A172 (cell line): Measurements from ENCODE around the gene DDX49. TPM values are rescaled to one million over a fixed set of nuclear protein-coding genes. Genes with fewer than 3 reads are reported as not detected.

ENCODE experiments used
- DNase-seq: peaks from one replicate; pipeline ENCODE4 v3.0.0-alpha.2; 2015; ENCODE audit warnings: low spot score
- total RNA-seq: library from RNA; depleted of rRNA; stranded (reverse); fragments of >200 nt; shearing (Covaris generic); gene quantifications from 2 replicates; pipeline ENCODE4 v1.2.3, GENCODE V29; 2014; rRNA removed

DDX49 gene, protein sequence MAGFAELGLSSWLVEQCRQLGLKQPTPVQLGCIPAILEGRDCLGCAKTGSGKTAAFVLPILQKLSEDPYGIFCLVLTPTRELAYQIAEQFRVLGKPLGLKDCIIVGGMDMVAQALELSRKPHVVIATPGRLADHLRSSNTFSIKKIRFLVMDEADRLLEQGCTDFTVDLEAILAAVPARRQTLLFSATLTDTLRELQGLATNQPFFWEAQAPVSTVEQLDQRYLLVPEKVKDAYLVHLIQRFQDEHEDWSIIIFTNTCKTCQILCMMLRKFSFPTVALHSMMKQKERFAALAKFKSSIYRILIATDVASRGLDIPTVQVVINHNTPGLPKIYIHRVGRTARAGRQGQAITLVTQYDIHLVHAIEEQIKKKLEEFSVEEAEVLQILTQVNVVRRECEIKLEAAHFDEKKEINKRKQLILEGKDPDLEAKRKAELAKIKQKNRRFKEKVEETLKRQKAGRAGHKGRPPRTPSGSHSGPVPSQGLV
- 65.7 and 73.6 TPM in 2 replicates for total RNA-seq

DNA sequence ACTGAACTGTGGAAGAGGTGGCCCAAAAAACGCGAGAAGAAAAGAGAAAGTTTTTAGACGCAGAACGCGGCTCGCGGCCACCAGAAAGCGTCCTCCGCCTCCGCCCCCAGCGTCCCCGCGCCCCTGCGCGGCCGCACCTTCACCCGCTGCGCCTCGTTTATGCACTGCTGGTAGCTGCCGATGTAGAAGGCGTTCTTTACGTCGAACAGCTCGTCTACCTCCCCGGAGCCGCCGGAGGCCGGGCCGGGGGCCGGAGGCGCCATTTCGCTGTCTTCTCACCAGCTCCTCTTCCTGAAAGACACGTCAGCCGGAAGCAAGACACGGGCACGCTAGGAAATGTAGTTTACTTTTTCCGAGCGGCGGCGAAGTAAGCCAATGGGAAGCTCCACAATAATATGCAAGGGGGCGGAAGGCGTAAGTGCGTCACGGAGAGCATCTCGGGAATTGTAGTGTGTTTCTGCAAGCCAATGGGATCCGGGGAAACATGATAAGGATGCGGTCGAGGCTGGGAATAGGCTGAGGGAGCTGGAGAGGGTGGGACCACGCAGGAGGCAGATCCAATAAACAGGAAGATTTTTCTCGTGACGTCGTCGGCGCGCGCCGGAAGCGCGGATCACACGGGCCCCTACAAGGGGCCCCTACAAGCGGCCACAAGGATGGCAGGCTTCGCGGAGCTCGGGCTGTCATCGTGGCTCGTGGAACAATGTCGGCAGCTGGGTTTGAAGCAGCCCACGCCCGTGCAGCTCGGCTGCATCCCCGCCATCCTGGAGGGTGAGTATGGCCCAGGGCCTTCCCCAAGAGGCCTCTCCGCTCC is at the start of gene DDX49, which contains the start of gene COPE:
DDX49 (plus strand) TSS at position 630 of the 814 bp plus-strand sequence; CDS start at position 657, 27 bp downstream.
COPE (minus strand) TSS at position 302 of the 814 bp plus-strand sequence; CDS start at position 263, 39 bp downstream.
- peak; percentile 100 for DNase-seq

DNA sequence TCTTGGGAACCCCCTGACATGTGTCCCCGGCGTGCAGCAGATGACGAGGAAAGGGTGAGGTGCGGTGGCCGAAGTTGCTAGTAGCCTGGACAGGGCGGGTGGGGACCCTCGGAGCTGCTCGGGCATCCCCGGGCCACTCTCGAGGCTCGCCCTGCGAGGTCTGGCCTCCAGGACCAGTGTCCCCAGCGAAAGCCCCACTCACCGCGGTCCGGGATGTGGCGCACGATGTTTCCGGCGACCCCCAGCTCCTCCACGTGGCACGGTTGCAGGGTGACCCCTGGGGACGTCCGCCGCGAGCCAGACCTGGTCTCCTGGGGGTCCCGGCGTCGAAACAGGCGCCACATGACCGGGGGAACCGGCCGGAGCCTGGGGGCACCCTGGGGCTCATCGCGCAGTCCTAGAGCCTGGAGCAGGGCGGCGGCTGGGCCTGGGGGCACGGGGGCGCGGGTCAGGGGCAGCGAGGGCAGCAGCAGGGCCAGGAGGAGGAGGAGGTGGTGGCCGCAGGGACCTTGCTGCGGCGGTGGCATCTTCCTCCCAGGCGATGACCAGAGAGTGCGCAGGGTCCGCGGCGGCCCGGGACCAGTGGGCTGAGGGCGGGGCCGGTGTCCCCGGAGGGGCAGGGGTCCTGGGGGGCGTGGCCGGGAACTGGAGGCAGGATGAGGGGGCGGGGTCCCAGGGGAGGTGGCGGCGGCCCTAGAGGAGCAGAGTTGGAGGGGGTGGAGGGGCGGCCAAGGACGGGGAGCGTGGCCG is 49.6 kb upstream of the DDX49 start:
- no peak for DNase-seq

DNA sequence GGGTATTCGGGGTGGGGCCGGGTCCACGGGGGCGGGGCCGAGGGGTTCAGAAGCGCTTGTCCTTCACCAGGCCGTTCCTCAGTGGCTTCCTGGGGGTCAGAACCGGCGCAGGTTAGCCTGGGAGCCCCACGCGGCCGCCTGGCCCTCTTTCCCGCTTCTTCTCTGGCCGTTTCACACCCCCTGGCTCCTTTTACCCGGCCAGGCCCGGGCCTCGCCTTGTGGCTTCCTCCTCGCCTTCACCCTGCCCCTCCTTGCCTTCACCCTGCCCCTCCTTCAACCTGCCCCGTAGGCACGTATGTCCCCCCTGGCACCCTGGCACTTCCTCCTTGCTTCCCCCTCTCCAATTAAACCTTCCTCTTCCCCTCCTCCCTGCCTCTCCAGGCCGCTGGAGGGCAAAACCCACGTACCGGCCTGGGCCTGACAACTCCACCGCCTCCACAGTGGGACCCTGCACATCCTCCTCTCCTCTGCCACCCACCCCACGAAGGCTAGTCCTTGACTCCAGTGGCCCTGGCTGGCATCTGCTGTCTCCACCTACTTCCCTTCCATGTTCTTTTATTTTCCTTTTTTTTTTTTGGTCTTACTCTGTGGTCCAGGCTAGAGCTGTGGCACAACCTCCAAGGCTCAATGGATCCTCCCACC is 48.9 kb upstream of the DDX49 start:
- DNase-seq, result no peak

DNA sequence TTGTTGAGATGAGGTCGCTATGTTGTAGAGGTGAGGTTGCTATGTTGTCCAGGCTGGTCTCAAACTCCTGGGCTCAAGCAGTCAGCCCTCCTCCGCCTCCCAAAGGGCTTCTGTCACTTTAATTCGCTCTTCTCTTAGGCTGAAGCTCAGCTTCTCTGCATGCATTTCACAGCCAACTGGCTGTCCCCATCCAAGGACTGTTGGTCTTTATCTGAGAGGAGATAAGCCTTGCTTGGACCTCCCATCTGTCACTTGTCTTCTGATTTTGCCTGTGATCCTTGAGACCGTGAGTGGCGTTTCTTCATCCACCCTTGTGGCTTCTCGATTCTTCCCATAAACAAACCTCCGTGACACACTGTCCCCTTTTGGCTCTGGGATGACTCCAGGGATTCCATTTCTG is 48.0 kb upstream of the DDX49 start:
- DNase-seq, result no peak

DNA sequence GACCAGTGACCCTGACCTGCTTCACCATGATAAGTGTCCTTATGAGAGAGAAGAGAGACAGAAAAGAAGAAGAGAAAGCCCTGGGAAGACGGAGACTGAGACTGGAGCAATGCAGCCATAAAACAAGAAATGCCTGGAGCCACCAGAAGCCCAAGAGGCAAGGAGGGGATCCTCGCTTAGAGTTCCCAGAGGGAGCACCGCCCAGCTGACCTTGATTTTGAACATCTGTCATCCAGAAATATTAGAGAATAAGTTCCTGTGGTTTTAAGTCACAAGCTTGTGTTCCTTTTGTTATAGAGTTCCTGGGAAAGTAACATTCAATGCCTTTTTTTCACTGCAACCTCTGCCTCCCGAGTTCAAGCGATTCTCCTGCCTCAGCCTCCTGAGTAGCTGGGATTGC is 43.8 kb upstream of the DDX49 start:
- DNase-seq, result no peak

DNA sequence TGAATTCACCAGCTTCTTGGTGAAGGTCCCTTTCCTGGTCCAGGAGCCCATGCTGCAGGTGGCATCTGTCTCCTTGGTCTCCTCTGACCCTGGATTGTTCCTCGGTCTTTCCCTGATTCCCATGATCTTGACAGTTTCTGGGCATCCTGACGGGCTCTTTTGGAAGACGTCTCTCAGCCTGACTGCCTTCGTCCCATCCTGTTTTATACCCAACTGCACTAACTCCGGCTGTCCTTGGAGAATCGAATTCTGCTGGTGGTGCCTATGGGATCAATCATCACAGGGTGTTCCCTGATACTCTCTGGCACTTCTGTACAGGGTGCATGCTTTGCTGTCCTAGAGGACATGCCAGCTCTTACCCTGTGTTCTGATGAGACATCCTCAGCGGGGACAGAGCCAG is 42.6 kb upstream of the DDX49 start:
- DNase-seq, result no peak

DNA sequence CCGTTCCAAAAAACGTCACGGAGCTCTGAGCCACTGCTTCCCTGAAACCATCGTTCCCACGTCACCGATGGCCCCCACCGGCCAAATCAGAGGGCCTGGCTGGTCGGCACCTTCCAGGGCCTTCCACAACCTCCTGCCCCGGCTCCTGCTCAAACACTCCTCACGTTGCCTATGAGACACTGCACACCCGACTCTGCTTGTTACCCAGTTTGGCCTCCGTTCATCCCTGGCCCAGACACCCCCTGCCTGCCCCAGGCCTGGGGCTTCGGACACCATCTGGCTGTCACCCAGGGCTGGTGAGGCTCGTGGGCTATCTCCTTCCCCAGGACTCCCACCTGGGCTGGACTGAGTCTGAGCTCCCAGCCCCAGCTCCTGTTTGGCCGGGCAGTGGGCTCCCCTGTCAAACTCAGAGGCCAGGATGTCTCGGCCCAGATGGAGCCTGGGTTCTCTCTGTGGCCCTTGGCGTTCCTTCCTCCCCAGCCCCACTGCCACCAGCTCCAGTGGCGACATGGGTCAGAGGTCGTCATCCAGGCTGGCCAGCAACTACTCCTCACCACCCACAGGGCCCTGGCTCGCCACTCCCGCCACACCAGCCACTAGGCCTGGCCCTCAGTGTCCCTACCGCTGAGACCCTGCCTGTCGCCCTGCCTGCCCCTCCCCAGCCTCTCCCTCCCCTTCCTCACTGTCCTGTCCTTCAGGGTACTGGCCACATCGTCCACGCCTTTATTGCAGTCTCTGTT is 41.3 kb upstream of the DDX49 start:
- no peak for DNase-seq

DNA sequence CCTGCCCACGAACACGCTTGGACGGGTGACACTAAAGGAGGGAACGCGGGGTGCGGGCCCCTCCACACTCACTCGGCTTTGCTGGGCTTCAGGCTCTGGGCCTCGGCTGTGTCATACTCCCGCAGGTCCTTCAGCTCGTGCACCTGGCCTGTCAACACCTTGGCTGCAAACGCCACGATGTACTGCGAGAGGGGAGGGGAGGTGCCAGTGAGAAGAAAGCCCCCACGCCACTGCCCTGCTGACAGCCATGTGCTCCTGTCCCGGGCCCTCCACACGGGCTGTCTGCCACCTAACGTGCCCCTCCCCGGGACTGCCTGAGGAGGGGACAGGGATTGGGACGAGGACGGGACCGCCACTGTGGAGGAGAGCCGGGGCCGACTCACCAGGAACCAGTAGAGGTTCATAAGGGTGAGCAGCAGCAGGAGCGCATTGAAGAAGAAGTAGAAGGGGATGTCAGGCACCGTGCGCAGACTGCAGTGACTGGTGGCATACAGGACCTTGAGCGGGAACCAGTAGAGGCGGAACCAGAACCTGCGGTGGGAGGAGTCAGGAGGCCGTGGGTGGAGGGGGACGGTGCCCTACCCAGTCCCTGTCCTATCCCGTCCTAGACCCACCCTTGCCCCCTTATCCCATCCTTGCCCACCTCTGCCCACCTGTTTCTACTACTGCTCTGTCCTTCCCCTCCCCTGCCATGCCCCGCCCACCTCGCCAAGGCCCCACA is 40.5 kb upstream of the DDX49 start:
- DNase-seq, result no peak

DNA sequence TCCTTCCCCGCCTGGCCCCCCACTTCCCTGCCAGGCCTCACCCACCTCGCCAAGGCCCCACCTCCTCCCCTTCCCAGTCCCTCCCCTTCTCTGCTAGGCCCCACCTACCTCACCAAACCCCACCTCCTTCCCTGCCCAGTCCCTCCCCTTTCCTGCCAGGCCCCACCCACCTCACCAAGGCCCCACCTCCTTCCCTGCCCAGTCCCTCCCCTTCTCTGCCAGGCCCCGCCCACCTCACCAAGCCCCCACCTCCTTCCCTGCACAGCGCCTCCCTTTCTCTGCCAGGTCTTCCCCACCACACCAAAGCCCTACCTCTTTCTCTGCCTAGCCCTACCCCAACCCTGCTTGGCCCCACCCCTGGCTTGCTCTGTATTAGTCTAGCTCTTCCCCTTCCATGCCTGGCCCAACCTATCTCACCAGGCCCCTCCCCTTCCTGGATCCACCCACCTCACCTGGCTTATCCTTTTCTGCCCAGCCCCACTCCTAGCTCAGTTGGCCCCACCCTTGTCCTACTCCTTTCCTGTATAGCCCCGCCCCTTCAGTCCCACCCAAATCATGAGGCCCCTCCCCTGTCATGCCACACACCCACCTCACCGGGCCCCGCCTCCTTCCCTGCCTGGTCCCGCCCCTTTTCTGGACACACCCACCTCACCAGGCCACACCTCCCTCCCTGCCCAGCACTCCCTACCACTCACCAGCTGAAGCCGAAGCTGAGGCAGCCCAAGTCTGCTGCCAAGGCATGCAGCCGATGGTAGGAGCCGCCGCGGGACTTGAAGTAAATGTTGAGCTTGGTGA is 39.7 kb upstream of the DDX49 start:
- DNase-seq, result peak; percentile 27

DNA sequence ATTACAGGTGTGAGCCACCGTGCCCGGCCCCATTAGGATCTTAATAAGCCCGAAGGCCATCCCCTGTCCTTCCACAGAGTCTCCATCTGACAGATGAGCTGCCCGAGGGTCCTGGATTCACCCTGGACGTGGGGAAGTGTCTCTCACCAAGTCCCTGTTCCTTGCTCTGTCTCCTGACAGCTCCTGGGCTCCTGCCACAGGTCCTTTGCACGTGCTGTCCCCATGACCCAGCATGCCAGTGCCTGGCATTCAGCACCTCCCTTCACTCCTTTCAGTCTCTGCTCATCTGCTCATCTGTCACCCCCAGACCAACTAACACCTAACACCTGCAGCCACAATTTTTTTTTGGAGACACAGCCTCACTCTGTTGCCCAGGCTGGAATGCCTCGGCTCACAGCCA is 38.0 kb upstream of the DDX49 start:
- no peak for DNase-seq

DNA sequence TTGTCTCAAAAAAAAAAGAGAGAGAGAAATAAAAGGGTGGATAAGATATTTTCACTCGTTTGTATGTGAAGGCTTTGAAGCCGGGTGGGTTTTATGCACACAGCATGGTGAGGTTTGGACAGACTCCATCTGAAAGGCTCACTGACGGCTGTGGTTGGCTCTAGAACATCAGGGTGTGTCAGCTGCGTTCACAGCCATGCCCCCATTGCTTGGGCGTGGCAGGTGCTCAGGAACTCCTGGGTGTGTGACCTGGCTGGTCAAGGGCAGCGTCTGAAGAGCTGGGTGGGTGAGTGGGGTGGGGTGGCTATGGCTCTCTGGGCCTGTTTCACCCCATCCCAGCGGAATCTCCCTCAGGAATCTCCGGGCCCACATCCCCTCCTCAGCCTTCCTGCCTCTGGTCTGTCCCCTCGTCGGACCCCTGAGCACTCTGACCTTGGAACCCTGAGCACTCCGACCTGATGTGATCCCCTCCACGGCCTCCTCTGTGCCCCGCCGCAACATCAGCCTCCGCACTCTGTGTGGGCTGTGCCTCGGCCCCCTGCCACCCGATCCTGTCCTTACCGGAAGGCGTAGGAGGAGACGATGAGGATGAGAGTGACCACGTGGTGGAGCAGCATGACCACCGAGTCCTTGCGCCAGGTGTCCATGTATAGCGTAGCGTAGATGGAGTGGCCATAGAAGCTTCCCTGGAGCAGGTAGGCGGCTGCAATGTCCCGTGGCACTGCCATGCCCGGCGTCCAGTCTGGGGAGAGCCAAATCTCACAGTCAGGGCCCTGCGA is 35.8 kb upstream of the DDX49 start:
- DNase-seq, result no peak

DNA sequence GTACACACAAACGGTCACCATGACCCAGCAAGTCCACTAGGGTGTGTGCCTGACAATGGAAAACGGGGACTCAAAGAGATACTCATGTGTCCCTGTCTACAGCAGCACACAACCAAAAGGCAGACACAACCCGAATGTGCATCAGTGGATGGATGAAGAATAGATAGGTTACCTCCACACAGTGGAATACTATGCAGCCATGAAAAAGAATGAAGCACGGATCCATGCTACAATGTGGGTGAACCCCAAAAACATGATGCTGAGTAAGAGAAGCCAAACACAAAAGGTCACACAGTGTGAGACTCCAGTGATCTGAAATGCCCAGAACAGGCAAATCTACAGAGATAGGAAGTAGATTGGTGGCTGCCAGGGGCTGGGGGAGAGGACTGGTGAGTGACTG is 32.5 kb upstream of the DDX49 start:
- no peak for DNase-seq

DNA sequence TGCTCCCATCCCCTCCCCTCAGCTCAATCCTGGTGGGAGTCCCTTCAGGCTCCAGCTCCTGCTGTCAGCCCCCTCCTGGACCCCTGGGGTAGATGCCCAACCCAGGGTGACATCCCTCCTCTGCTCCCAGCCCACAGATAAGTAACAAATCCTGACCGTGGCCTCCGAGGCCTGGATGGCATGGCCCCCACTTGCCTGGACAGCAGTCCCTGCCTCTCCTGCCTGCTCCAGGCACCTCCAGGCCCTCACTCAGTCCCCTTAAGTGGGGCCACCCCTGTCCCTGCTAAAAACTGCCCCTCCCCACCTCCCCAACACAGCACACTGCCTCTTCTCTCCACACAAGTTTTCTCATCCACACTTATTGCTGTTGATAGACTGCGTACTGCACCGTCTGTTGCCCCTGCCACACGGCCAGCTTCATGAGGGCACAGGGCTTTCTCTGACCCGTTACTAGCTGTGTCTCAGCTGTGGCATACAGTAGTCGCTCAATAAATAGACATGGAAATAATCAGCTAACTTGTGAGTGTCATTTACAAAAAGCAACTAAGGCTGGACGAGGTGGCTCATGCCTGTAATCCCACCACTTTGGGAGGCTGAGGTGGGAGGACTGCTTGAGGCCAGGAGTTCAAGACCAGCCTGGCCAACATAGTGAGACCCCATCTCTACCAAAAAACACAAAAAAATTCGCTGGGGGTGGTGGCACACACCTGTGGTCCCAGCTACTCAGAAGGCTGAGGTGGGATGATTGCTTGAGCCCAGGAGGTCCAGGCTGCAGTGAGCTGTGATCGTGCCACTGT is 29.4 kb upstream of the DDX49 start:
- no peak for DNase-seq

DNA sequence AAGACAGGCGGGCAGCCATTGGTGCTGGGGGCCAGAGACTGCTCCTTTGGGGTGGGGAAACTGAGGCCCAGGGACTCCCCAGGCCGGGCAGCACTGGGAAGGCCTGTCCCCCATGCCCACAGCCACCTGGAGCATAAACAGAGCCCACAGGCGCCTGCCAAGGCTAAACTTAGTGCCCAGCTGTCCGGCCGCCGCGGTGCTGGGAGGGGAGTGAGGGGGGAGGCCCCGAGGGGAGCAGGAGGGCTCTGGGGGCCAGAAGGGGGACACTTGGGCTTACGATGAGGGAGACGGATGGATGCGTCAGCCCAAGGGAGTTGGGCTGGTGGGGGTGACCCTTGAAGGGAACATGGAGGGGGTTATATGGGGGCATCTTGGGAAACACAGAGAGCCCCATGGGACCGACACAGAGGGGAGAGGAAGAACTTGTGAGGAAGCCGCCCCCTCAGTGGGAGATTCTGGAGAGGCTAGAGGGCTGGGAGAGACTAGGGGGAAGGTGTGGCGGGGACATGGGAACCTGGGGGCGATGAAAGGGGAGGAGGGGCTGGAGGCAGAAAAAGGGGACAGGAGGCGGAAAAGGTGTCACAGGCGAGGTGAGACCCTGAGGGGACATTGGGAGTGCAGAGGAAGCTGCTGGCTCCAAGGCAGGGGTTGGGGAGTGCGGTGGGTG is 25.8 kb upstream of the DDX49 start:
- no peak for DNase-seq

DNA sequence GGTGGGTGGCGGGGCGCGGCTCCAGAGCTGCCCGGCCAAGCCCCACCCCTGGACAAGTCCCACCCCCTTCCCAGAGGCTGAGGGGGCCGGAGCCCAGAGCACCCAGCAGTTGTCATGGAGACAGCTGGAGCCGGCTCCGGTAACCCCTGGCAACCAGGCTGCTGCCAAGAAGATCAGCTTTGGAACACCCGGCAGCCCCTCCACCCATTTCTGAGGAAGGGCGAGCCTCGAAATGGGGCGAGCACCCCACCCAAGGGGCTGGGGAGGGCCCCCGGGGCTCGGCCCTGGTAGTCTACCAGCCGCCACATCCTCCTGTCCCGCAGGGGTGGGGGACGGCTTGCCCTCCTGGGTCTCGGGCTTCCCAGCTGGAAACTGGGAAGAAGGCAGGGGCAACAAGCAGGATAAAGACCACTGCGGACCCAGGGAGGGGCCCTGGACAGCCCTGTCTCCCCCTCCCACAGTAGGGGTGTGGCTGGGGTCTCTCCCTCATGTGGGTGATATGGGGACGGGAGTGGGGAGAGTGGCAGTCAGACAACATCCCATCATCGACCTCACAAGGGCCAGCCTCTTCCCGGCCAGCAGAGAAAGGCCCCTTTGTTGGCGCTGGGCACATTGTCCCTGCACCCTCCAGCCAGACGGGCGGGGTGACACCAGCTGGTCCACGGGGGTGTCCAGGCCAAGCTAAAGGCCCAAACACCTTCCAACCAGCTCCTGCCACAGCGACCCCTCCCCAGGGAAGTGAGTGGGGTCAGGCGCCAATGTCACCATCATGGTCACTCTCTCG is 25.1 kb upstream of the DDX49 start:
- DNase-seq, result no peak
